GM12874 (cell line): ENCODE measurements around the gene SYNM.

ENCODE experiments used
- TF ChIP-seq, protein P1 (sequence below): IDR thresholded peaks from 2 replicates; pipeline ENCODE4 v1.5.1; 2011; ENCODE audit warnings: low read depth, mild to moderate bottlenecking, control low read depth, low read length, moderate library complexity; ENCODE audit not compliant: insufficient read depth

Gene SYNM

DNA sequence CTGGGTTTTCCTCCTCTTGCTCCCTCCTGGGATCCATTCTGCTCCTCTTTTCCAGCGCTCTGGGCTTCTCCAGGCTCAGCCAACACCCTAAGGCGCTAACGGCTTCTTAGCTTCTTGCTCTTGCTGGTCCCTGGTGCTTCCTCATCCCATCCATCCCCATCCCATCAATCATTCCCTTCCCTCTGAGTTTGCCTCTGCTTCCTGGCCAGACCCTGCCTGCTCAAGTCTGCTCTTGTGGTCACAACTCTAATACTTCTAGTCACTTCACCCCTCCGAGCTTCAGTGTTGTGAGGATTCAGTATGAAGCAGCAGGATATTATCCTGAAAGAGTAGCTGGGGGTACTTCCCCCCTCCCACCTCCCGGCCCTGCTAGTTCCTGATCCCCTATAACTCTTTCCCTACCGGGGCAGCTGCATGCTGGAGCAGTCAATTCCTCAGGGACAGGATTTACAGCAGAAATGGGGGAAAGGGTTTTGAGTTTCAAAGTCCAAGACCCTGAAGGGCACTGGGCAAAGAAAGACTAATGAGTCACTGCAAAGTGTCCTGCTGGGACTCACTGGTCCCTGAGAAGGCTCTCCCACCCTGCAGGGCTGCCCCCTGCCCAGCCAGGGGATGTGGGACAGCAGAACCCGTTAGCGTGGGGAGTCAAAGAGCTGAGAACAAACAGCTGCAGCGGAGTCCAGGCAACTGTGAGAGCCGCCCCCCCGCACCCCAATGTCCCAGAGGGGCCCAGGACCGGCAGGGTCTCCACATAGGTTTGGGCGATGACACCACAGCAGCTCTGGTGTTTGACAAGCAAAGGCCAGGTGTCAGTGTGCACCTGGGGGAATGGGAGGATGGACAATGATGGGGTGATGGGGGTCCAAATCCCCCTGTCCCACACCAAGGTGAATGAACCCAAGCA lies 2.3 kb upstream of the SYNM start:
- TF ChIP-seq, protein P1, sequence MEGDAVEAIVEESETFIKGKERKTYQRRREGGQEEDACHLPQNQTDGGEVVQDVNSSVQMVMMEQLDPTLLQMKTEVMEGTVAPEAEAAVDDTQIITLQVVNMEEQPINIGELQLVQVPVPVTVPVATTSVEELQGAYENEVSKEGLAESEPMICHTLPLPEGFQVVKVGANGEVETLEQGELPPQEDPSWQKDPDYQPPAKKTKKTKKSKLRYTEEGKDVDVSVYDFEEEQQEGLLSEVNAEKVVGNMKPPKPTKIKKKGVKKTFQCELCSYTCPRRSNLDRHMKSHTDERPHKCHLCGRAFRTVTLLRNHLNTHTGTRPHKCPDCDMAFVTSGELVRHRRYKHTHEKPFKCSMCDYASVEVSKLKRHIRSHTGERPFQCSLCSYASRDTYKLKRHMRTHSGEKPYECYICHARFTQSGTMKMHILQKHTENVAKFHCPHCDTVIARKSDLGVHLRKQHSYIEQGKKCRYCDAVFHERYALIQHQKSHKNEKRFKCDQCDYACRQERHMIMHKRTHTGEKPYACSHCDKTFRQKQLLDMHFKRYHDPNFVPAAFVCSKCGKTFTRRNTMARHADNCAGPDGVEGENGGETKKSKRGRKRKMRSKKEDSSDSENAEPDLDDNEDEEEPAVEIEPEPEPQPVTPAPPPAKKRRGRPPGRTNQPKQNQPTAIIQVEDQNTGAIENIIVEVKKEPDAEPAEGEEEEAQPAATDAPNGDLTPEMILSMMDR = no peak

DNA sequence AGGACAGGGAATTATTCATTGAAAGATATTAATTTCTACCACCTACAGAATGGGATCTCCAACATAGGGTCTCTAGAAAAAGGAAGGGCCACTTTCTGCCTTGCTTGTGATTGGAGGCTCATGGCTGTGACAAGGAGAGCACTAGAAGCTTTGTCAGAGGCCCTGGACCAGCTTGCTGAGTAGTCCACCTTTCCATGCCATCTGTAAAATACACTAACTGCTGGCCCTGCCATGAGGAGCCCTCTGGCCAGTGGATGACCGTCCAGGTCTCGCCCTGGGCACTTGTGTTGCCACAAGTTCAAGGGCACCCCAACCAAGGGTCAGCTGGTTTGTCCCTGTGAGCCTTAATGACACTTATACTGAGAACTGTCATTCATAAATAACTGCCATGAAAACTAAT lies 1.6 kb upstream of the SYNM start:
- TF ChIP-seq, protein P1 = no peak

DNA sequence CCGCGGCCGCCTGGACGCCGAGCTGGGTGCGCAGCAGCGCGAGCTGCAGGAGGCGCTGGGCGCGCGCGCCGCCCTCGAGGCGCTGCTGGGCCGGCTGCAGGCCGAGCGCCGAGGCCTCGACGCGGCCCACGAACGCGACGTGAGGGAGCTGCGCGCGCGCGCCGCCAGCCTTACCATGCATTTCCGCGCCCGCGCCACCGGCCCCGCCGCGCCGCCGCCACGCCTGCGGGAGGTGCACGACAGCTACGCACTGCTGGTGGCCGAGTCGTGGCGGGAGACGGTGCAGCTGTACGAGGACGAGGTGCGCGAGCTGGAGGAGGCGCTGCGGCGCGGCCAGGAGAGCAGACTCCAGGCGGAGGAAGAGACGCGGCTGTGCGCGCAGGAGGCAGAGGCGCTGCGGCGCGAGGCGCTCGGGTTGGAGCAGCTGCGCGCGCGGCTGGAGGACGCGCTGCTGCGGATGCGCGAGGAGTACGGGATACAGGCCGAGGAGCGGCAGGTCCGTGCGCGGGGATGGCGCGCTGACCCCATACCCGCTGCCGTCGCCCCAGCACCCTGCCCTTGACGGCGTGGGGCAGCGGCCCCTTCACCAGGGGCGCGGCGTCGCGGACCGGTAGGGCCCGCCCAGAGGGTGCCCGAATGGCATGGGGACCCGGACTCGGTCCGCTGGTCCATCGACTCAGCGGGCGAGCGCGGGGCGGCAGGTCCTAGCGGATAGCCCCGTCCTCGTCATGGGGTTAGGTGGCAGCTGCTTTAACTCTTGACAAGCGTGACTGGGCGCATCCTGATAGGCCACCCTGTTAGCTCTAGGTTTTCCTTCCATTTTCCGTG lies 848 bp downstream of the SYNM start:
- TF ChIP-seq, protein P1 = no peak

DNA sequence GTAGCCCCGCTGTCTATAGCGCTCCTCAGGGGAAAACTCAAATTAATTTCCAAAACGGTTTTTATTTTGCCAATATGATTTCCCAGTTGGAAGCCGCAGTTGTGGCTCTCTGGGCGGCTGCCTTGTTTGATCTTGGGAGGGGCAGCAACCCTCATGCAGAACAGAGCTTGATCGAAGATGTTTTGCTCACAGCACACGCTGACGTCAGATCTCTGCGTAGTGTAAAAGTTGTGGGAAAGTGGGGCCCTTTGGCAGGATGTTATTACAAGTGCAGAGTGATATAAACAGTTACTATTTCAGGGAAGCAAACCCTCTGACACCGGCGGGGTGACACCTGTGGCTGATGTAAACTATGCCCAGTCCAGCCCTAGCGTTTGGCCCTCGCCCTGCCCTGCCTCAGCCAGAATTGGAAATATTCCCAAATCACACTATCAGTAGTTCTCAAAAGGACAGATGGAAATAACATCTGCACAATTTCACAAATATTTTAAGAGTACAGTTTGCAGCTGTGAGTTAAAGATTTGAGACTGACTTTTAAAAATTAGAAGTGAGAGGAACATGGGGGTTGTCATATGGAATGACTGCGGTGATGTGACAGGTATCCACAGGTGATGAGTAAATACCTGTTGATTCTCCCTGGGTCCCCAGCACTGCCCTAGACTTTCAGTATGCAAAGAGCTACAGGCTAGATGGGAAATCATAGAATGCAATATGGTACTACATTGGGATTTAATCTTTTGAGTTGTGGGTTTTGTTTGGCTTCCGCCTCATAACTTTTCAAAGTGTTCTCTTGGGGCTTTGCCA lies 1.7 kb downstream of the SYNM start:
- TF ChIP-seq, protein P1 = no peak

DNA sequence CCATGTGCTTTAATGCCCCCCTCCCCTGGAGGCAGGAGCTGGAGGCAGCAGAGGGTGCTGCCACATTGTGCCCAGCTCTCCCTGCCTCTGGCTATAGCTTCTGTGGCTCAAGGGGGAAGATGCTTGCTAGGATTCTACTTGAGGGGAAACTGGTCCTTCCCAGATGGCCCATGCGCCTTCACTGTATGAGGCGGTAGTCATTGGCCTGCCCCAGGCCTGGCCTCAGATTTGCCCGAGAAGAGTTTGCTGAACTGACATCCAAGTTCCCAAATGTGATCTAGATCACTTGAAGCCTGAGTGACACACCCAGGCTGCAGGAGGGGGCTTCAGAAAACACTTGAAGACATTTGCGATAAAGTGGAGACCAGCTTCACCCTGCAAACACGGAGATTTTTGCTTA lies 4.1 kb downstream of the SYNM start:
- TF ChIP-seq, protein P1 = no peak

DNA sequence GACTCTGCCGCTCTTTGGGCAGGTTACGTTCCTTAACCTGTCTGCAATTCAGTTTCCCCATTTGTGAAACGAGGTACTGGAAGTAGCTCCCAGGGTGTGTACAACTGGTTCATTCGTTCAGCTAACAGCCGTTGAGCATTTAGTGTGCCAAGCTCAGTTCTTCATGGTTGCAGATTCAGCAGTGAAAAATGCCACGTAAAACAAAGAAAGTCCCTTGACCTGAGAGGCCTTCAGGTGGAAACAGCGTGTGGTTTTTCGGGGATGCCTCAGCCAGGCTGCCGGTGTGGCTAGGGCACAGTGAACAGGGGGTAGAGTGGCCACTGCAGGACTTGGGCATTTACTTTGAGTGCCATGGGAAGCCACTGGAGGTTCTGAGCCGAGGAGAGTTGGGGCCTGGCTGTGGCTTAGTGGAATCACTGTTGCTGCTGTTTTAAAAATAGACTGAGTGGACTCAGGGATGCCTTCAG lies 4.7 kb downstream of the SYNM start:
- TF ChIP-seq, protein P1 = no peak
